GF-D8 (cell line): Measurements from ENCODE around the gene SPDYE2B.
"Not testable (repeated sequence)": the region's sequence is repeated elsewhere in the genome, so short reads cannot be mapped to it uniquely, and the experiment has no call there.

Experiments used
- DNase-seq: peaks from one replicate; lab custom pipeline; 2025; lab: John Stamatoyannopoulos, UW

Gene SPDYE2B

GRCh38 chr7:102649924-102650323 lies at the start of gene SPDYE2B:
Gene SPDYE2B, plus strand, starts transcription at chr7:102650319. Its CDS starts 2,030 bp downstream, at chr7:102652349.
- not testable (repeated sequence) for DNase-seq

- DNase-seq, result not testable (repeated sequence)
Observed at GRCh38 chr7:102602317-102602716, 47.8 kb upstream of the SPDYE2B start.

GRCh38 chr7:102604431-102605145 lies 45.5 kb upstream of the SPDYE2B start:
- not testable (repeated sequence) for DNase-seq

- DNase-seq, result not testable (repeated sequence)
Observed at GRCh38 chr7:102606848-102607247, 43.3 kb upstream of the SPDYE2B start.

GRCh38 chr7:102609734-102610133 lies 40.4 kb upstream of the SPDYE2B start:
- not testable (repeated sequence) for DNase-seq

- DNase-seq, result not testable (repeated sequence)
Observed at GRCh38 chr7:102610441-102610840, 39.7 kb upstream of the SPDYE2B start.

GRCh38 chr7:102611013-102611674 lies 39.0 kb upstream of the SPDYE2B start:
- not testable (repeated sequence) for DNase-seq

- not testable (repeated sequence) for DNase-seq
Observed at GRCh38 chr7:102611675-102612325, 38.3 kb upstream of the SPDYE2B start.

GRCh38 chr7:102613575-102614345 lies 36.4 kb upstream of the SPDYE2B start:
- not testable (repeated sequence) for DNase-seq

GRCh38 chr7:102614346-102614697 lies 35.8 kb upstream of the SPDYE2B start:
- not testable (repeated sequence) for DNase-seq

GRCh38 chr7:102614873-102615272 lies 35.2 kb upstream of the SPDYE2B start:
- not testable (repeated sequence) for DNase-seq

GRCh38 chr7:102615930-102616329 lies 34.2 kb upstream of the SPDYE2B start:
- DNase-seq, result not testable (repeated sequence)

- DNase-seq, result not testable (repeated sequence)
Observed at GRCh38 chr7:102616507-102617125, 33.5 kb upstream of the SPDYE2B start, which contains the start of gene RASA4. Gene RASA4, minus strand, starts transcription at chr7:102616756. Its CDS starts 67 bp downstream, at chr7:102616689.

GRCh38 chr7:102618122-102618521 lies 32.0 kb upstream of the SPDYE2B start:
- not testable (repeated sequence) for DNase-seq

- DNase-seq, result not testable (repeated sequence)
Observed at GRCh38 chr7:102627271-102627904, 22.7 kb upstream of the SPDYE2B start.

GRCh38 chr7:102630622-102631021 lies 19.5 kb upstream of the SPDYE2B start:
- DNase-seq, result not testable (repeated sequence)

- not testable (repeated sequence) for DNase-seq
Observed at GRCh38 chr7:102634299-102634698, 15.8 kb upstream of the SPDYE2B start.

- DNase-seq, result not testable (repeated sequence)
Observed at GRCh38 chr7:102635354-102635753, 14.8 kb upstream of the SPDYE2B start.

GRCh38 chr7:102636956-102637355 lies 13.2 kb upstream of the SPDYE2B start:
- not testable (repeated sequence) for DNase-seq

GRCh38 chr7:102638848-102639247 lies 11.3 kb upstream of the SPDYE2B start:
- not testable (repeated sequence) for DNase-seq

- DNase-seq, result not testable (repeated sequence)
Observed at GRCh38 chr7:102642691-102643090, 7.4 kb upstream of the SPDYE2B start, which contains the start of gene UPK3BL1. Gene UPK3BL1, minus strand, starts transcription at chr7:102642791. Its CDS starts 50 bp downstream, at chr7:102642741.
